Activated CD4-positive, alpha-beta T cell treated with anti-CD3 and anti-CD28 coated beads for 1 hour (primary cell): ENCODE data around the gene TSHZ2.

ENCODE experiments used
- DNase-seq: peaks from one replicate; pipeline ENCODE4 v3.0.0-alpha.2; 2020

Gene TSHZ2

GRCh38 chr20:53263554-53264438 lies 291.6 kb downstream of the TSHZ2 start:
- no peak for DNase-seq

GRCh38 chr20:53264604-53265003 lies 292.4 kb downstream of the TSHZ2 start:
- no peak for DNase-seq

GRCh38 chr20:53265304-53265875 lies 293.2 kb downstream of the TSHZ2 start:
- DNase-seq, result no peak

- no peak for DNase-seq
Measured at GRCh38 chr20:53269380-53269779, 297.2 kb downstream of the TSHZ2 start.

- no peak for DNase-seq
Measured at GRCh38 chr20:53270792-53271375, 298.7 kb downstream of the TSHZ2 start.

GRCh38 chr20:53274365-53274764 lies 302.2 kb downstream of the TSHZ2 start:
- DNase-seq, result no peak

- no peak for DNase-seq
Measured at GRCh38 chr20:53274807-53275206, 302.6 kb downstream of the TSHZ2 start.

GRCh38 chr20:53276143-53276542 lies 304.0 kb downstream of the TSHZ2 start:
- no peak for DNase-seq

GRCh38 chr20:53278555-53278954 lies 306.4 kb downstream of the TSHZ2 start:
- no peak for DNase-seq

- DNase-seq, result no peak
Measured at GRCh38 chr20:53279735-53280134, 307.6 kb downstream of the TSHZ2 start.

GRCh38 chr20:53281557-53282117 lies 309.5 kb downstream of the TSHZ2 start:
- no peak for DNase-seq

- DNase-seq, result no peak
Measured at GRCh38 chr20:53282217-53282955, 310.2 kb downstream of the TSHZ2 start.

- no peak for DNase-seq
Measured at GRCh38 chr20:53283011-53283410, 310.9 kb downstream of the TSHZ2 start.

- no peak for DNase-seq
Measured at GRCh38 chr20:53283597-53283996, 311.4 kb downstream of the TSHZ2 start.

GRCh38 chr20:53284256-53284655 lies 312.1 kb downstream of the TSHZ2 start:
- no peak for DNase-seq

GRCh38 chr20:53284696-53285095 lies 312.5 kb downstream of the TSHZ2 start:
- no peak for DNase-seq

GRCh38 chr20:53287357-53288042 lies 315.3 kb downstream of the TSHZ2 start:
- DNase-seq, result no peak

GRCh38 chr20:53291548-53291947 lies 319.4 kb downstream of the TSHZ2 start:
- DNase-seq, result no peak

- no peak for DNase-seq
Measured at GRCh38 chr20:53292347-53292746, 320.2 kb downstream of the TSHZ2 start.

GRCh38 chr20:53294804-53295203 lies 322.6 kb downstream of the TSHZ2 start:
- DNase-seq, result no peak

- no peak for DNase-seq
Measured at GRCh38 chr20:53296025-53296424, 323.9 kb downstream of the TSHZ2 start.

GRCh38 chr20:53296451-53297153 lies 324.4 kb downstream of the TSHZ2 start:
- no peak for DNase-seq
